ACC112 (cell line): ENCODE measurements around the gene ALKBH8.
"Not testable (repeated sequence)": the region's sequence is repeated elsewhere in the genome, so short reads cannot be mapped to it uniquely, and the experiment has no call there.

ENCODE experiments used
- H2AFZ ChIP-seq: fragments of 200-600 bp; sonication (generic); one replicate; pipeline ENCODE4 v1.6.0; 2017; ENCODE audit warnings: antibody characterized with exemption, low read length; ENCODE audit not compliant: unreplicated experiment
- H3K27ac ChIP-seq: fragments of 200-600 bp; sonication (generic); 2 replicates; pipeline ENCODE4 v1.5.1; 2014; ENCODE audit warnings: low read depth, mild to moderate bottlenecking, antibody characterized with exemption, low read length, moderate library complexity
- H3K27me3 ChIP-seq: fragments of 200-600 bp; sonication (generic); 2 replicates; pipeline ENCODE4 v1.6.1; 2014; ENCODE audit warnings: mild to moderate bottlenecking, antibody characterized with exemption, low read length, moderate library complexity, mixed read lengths; ENCODE audit not compliant: insufficient read depth
- H3K36me3 ChIP-seq: fragments of 200-600 bp; sonication (generic); 2 replicates; pipeline ENCODE4 v1.6.1; 2016; ENCODE audit warnings: mild to moderate bottlenecking, antibody characterized with exemption, low read length, moderate library complexity, mixed read lengths; ENCODE audit not compliant: insufficient read depth
- H3K4me1 ChIP-seq: fragments of 200-600 bp; sonication (generic); one replicate; pipeline ENCODE4 v1.6.1; 2016; ENCODE audit warnings: low read length, mixed read lengths; ENCODE audit not compliant: insufficient read depth, unreplicated experiment, control insufficient read depth
- H3K4me3 ChIP-seq: fragments of 200-600 bp; sonication (generic); 2 replicates; pipeline ENCODE4 v1.5.1; 2014; ENCODE audit warnings: mild to moderate bottlenecking, low read depth, low read length
- H3K79me2 ChIP-seq: fragments of 200-600 bp; sonication (generic); one replicate; pipeline ENCODE4 v1.6.0; 2016; ENCODE audit warnings: low read length; ENCODE audit not compliant: control insufficient read depth, unreplicated experiment, insufficient read depth

Gene ALKBH8

GRCh38 chr11:107550304-107550703 is 15.2 kb downstream of the ALKBH8 start:
- no peaks in the 10 kb centered on the region for H3K27me3 ChIP-seq
- H3K4me3 ChIP-seq = no peak overlapping the region
- H3K27ac ChIP-seq = no peak overlapping the region
- peaks cover 5% of the 10 kb centered on the region for H3K36me3 ChIP-seq
- no peaks in the 10 kb centered on the region for H3K79me2 ChIP-seq
- peaks cover 6% of the 10 kb centered on the region for H3K4me1 ChIP-seq
- no peak overlapping the region for H2AFZ ChIP-seq

GRCh38 chr11:107549954-107550285 is 15.6 kb downstream of the ALKBH8 start:
- Histone ChIP-seq H3K27ac (no peak overlapping the region), H2AFZ (no peak overlapping the region), H3K4me1 (peaks cover 10% of the 10 kb centered on the region), H3K27me3 (no peaks in the 10 kb centered on the region), H3K79me2 (no peaks in the 10 kb centered on the region), H3K4me3 (no peak overlapping the region), H3K36me3 (peaks cover 5% of the 10 kb centered on the region)

- Histone ChIP-seq H3K36me3 (peaks cover 5% of the 10 kb centered on the region), H3K4me1 (peaks cover 15% of the 10 kb centered on the region), H3K27ac (no peak overlapping the region), H3K79me2 (no peaks in the 10 kb centered on the region), H3K4me3 (no peak overlapping the region), H2AFZ (no peak overlapping the region), H3K27me3 (no peaks in the 10 kb centered on the region)
Observed at GRCh38 chr11:107549253-107549953, 16.1 kb downstream of the ALKBH8 start.

GRCh38 chr11:107547961-107548360 is 17.6 kb downstream of the ALKBH8 start:
- H3K27ac ChIP-seq = no peak overlapping the region
- no peak overlapping the region for H2AFZ ChIP-seq
- H3K4me3 ChIP-seq = no peak overlapping the region
- H3K79me2 ChIP-seq = no peaks in the 10 kb centered on the region
- no peaks in the 10 kb centered on the region for H3K27me3 ChIP-seq
- peaks cover 21% of the 10 kb centered on the region for H3K4me1 ChIP-seq
- H3K36me3 ChIP-seq = peaks cover 5% of the 10 kb centered on the region; the same call in 1 of the 2 replicates

- no peaks in the 10 kb centered on the region for H3K27me3 ChIP-seq
- no peak overlapping the region for H3K4me3 ChIP-seq
- peak overlapping the region; percentile 73 for H3K27ac ChIP-seq
- H3K36me3 ChIP-seq = no peaks in the 10 kb centered on the region
- H3K4me1 ChIP-seq = peaks cover 21% of the 10 kb centered on the region
- no peak overlapping the region for H2AFZ ChIP-seq
- H3K79me2 ChIP-seq = no peaks in the 10 kb centered on the region
Observed at GRCh38 chr11:107545101-107545514, 20.4 kb downstream of the ALKBH8 start.

- H3K36me3 ChIP-seq = 0 out of 2 replicates have a peak, but pooled peaks cover 4% of the 10 kb centered on the region
- no peak overlapping the region for H3K27ac ChIP-seq
- no peaks in the 10 kb centered on the region for H3K79me2 ChIP-seq
- H3K4me3 ChIP-seq = no peak overlapping the region
- peaks cover under 1% of the 10 kb centered on the region for H3K4me1 ChIP-seq
- H2AFZ ChIP-seq = no peak overlapping the region
- H3K27me3 ChIP-seq = no peaks in the 10 kb centered on the region
Observed at GRCh38 chr11:107538821-107539220, 26.7 kb downstream of the ALKBH8 start.

GRCh38 chr11:107538239-107538638 is 27.3 kb downstream of the ALKBH8 start:
- H3K4me3 ChIP-seq = no peak overlapping the region
- no peak overlapping the region for H2AFZ ChIP-seq
- H3K27ac ChIP-seq = no peak overlapping the region
- no peaks in the 10 kb centered on the region for H3K27me3 ChIP-seq
- 0 out of 2 replicates have a peak, but pooled peaks cover 4% of the 10 kb centered on the region for H3K36me3 ChIP-seq
- H3K4me1 ChIP-seq = no peaks in the 10 kb centered on the region
- no peaks in the 10 kb centered on the region for H3K79me2 ChIP-seq

- not testable (repeated sequence) for H2AFZ ChIP-seq, H3K27ac ChIP-seq, H3K4me3 ChIP-seq, H3K79me2 ChIP-seq, H3K36me3 ChIP-seq, H3K4me1 ChIP-seq, H3K27me3 ChIP-seq
Observed at GRCh38 chr11:107537155-107537554, 28.4 kb downstream of the ALKBH8 start.

GRCh38 chr11:107526197-107526596 is 39.3 kb downstream of the ALKBH8 start:
- no peak overlapping the region for H3K27ac ChIP-seq
- no peaks in the 10 kb centered on the region for H3K27me3 ChIP-seq
- H3K79me2 ChIP-seq = no peaks in the 10 kb centered on the region
- H2AFZ ChIP-seq = no peak overlapping the region
- H3K36me3 ChIP-seq = peaks cover 27% of the 10 kb centered on the region
- H3K4me1 ChIP-seq = no peaks in the 10 kb centered on the region
- no peak overlapping the region for H3K4me3 ChIP-seq

- H3K79me2 ChIP-seq = no peaks in the 10 kb centered on the region
- H3K36me3 ChIP-seq = peaks cover 12% of the 10 kb centered on the region
- no peak overlapping the region for H3K27ac ChIP-seq
- no peak overlapping the region for H2AFZ ChIP-seq
- no peaks in the 10 kb centered on the region for H3K27me3 ChIP-seq
- H3K4me1 ChIP-seq = no peaks in the 10 kb centered on the region
- H3K4me3 ChIP-seq = no peak overlapping the region
Observed at GRCh38 chr11:107508858-107509244, 56.7 kb downstream of the ALKBH8 start.

- Histone ChIP-seq H3K79me2 (no peaks in the 10 kb centered on the region), H3K4me1 (no peaks in the 10 kb centered on the region), H3K27ac (no peak overlapping the region), H2AFZ (no peak overlapping the region), H3K36me3 (peaks cover 17% of the 10 kb centered on the region), H3K4me3 (no peak overlapping the region), H3K27me3 (no peaks in the 10 kb centered on the region)
Observed at GRCh38 chr11:107508201-107508857, 57.2 kb downstream of the ALKBH8 start.
